Osteoblast (primary cell): Measurements from ENCODE around the gene SETD2. TPM values are rescaled to one million over a fixed set of nuclear protein-coding genes. Genes with fewer than 3 reads are reported as not detected.
A peak's percentile ranks its signal among the peaks of the same experiment; 100 is the strongest.

Experiments used
- DNase-seq: peaks from one replicate; pipeline ENCODE4 v3.0.0; 2011; ENCODE audit warnings: low spot score, mixed read lengths; ENCODE audit not compliant: insufficient read length; ENCODE audit errors: missing footprints
- H2AFZ ChIP-seq: 2 replicates; pipeline ENCODE4 v1.6.0; 2011; ENCODE audit warnings: mild to moderate bottlenecking, low read length
- H3K27ac ChIP-seq: 2 replicates; pipeline ENCODE4 v1.5.1; 2011; ENCODE audit warnings: mild to moderate bottlenecking, low read depth, low read length, moderate library complexity
- H3K27me3 ChIP-seq: 2 replicates; pipeline ENCODE4 v1.6.0; 2012; ENCODE audit warnings: mild to moderate bottlenecking, control low read depth, inconsistent platforms, low read length, moderate library complexity; ENCODE audit not compliant: insufficient read depth
- H3K36me3 ChIP-seq: 2 replicates; pipeline ENCODE4 v1.5.1; 2011; ENCODE audit warnings: mild to moderate bottlenecking, low read length, control low read depth, moderate library complexity; ENCODE audit not compliant: insufficient read depth
- H3K4me1 ChIP-seq: 2 replicates; pipeline ENCODE4 v1.5.1; 2011; ENCODE audit warnings: mild to moderate bottlenecking, low read length, control low read depth, moderate library complexity; ENCODE audit not compliant: insufficient read depth
- H3K4me2 ChIP-seq: 2 replicates; pipeline ENCODE4 v1.6.0; 2011; ENCODE audit warnings: mild to moderate bottlenecking, low read length; ENCODE audit not compliant: insufficient read depth
- H3K4me3 ChIP-seq: fragments of 200-600 bp; sonication (generic); 3 replicates; pipeline ENCODE4 v1.5.1; 2012; ENCODE audit warnings: mild to moderate bottlenecking, low read length, inconsistent platforms; ENCODE audit not compliant: insufficient read depth
- H3K79me2 ChIP-seq: 2 replicates; pipeline ENCODE4 v1.6.0; 2012; ENCODE audit warnings: mild to moderate bottlenecking, low read length, control low read depth, inconsistent platforms; ENCODE audit not compliant: insufficient read depth
- H3K9me3 ChIP-seq: 2 replicates; pipeline ENCODE4 v1.5.1; 2011; ENCODE audit warnings: low read depth, low read length, control low read depth
- H4K20me1 ChIP-seq: 2 replicates; pipeline ENCODE4 v1.6.0; 2012; ENCODE audit warnings: mild to moderate bottlenecking, low read length, control low read depth; ENCODE audit not compliant: insufficient read depth
- CTCF ChIP-seq: IDR thresholded peaks from 2 replicates; pipeline ENCODE4 v1.5.1; 2011; ENCODE audit warnings: mild to moderate bottlenecking, low read depth, low read length, moderate library complexity; ENCODE audit errors: extremely low read depth
- total RNA-seq: library from RNA; depleted of rRNA; stranded (reverse); fragments of >200 nt; gene quantifications from 2 replicates; pipeline ENCODE4 v1.2.3, GENCODE V29; 2012

SETD2 gene
- total RNA-seq, 1 donor = 39.8 TPM

GRCh38 chr3:47003461-47004368 lies 160.2 kb downstream of the SETD2 start:
- no peaks in the 10 kb centered on the region for H3K79me2 ChIP-seq
- no peaks in the 10 kb centered on the region for H3K4me1 ChIP-seq

GRCh38 chr3:47003056-47003410 lies 160.9 kb downstream of the SETD2 start:
- TF ChIP-seq CTCF = no peak
- H3K4me2 ChIP-seq = no peak overlapping the region
- no peak overlapping the region for H2AFZ ChIP-seq
- no peaks in the 10 kb centered on the region for H3K27me3 ChIP-seq
- H3K4me3 ChIP-seq = no peak overlapping the region
- no peaks in the 10 kb centered on the region for H4K20me1 ChIP-seq
- no peaks in the 10 kb centered on the region for H3K79me2 ChIP-seq
- H3K9me3 ChIP-seq = no peaks in the 10 kb centered on the region
- no peak overlapping the region for H3K27ac ChIP-seq
- H3K36me3 ChIP-seq = no peaks in the 10 kb centered on the region
- no peaks in the 10 kb centered on the region for H3K4me1 ChIP-seq
- peak; percentile 80 for DNase-seq

More at GRCh38 chr3:47003461-47004368, 160.2 kb downstream of the SETD2 start:
- Histone ChIP-seq H3K9me3 (no peaks in the 10 kb centered on the region), H2AFZ (no peak overlapping the region), H3K36me3 (no peaks in the 10 kb centered on the region), H3K4me2 (no peak overlapping the region), H3K4me3 (no peak overlapping the region), H4K20me1 (no peaks in the 10 kb centered on the region), H3K27ac (no peak overlapping the region), H3K27me3 (no peaks in the 10 kb centered on the region)
- no peak for TF ChIP-seq CTCF
- peak; percentile 80 for DNase-seq

GRCh38 chr3:47002171-47003055 lies 161.5 kb downstream of the SETD2 start:
- H2AFZ ChIP-seq = no peak overlapping the region
- no peaks in the 10 kb centered on the region for H3K79me2 ChIP-seq
- no peak for TF ChIP-seq CTCF
- H3K27me3 ChIP-seq = no peaks in the 10 kb centered on the region
- no peak overlapping the region for H3K4me3 ChIP-seq
- DNase-seq = peak; percentile 83
- H3K9me3 ChIP-seq = no peaks in the 10 kb centered on the region
- H4K20me1 ChIP-seq = no peaks in the 10 kb centered on the region
- no peaks in the 10 kb centered on the region for H3K36me3 ChIP-seq
- no peak overlapping the region for H3K4me2 ChIP-seq
- H3K4me1 ChIP-seq = no peaks in the 10 kb centered on the region
- no peak overlapping the region for H3K27ac ChIP-seq
